Measurements from ENCODE around the gene PES1.
"Not testable (repeated sequence)": the region's sequence is repeated elsewhere in the genome, so short reads cannot be mapped to it uniquely, and the experiment has no call there.

PES1 gene

GRCh38 chr22:30607939-30608338 is 16.2 kb upstream of the PES1 start:
- DNase-seq: no peak

GRCh38 chr22:30607300-30607930 is 15.7 kb upstream of the PES1 start:
- no peak for DNase-seq

GRCh38 chr22:30606455-30607299 is 15.0 kb upstream of the PES1 start, which contains the start of gene TCN2:
Gene TCN2, plus strand, starts transcription at chr22:30607174. Its CDS starts 158 bp downstream, at chr22:30607332.
- DNase-seq: peak; percentile 10

- DNase-seq: peak; percentile 52
Observed at GRCh38 chr22:30605449-30606110, 13.9 kb upstream of the PES1 start.

- no peak for DNase-seq
Observed at GRCh38 chr22:30604723-30605122, 13.0 kb upstream of the PES1 start.

GRCh38 chr22:30603801-30604200 is 12.1 kb upstream of the PES1 start:
- no peak for DNase-seq

GRCh38 chr22:30602049-30602448 is 10.3 kb upstream of the PES1 start:
- DNase-seq: no peak

GRCh38 chr22:30601464-30601863 is 9.8 kb upstream of the PES1 start:
- DNase-seq: no peak

- DNase-seq: no peak
Observed at GRCh38 chr22:30600921-30601320, 9.2 kb upstream of the PES1 start.

- no peak for DNase-seq
Observed at GRCh38 chr22:30598986-30599385, 7.3 kb upstream of the PES1 start.

- DNase-seq: no peak
Observed at GRCh38 chr22:30596886-30597285, 5.2 kb upstream of the PES1 start.

- DNase-seq: no peak
Observed at GRCh38 chr22:30596199-30596598, 4.5 kb upstream of the PES1 start.

GRCh38 chr22:30592360-30592713 is 627 bp upstream of the PES1 start:
- DNase-seq: not testable (repeated sequence)

GRCh38 chr22:30591191-30591587 is 521 bp downstream of the PES1 start:
- DNase-seq: no peak

GRCh38 chr22:30586414-30586813 is 5.3 kb downstream of the PES1 start:
- DNase-seq: no peak

- DNase-seq: no peak
Observed at GRCh38 chr22:30584441-30584840, 7.3 kb downstream of the PES1 start.

GRCh38 chr22:30582788-30583545 is 8.7 kb downstream of the PES1 start:
- no peak for DNase-seq

- DNase-seq: no peak
Observed at GRCh38 chr22:30582051-30582450, 9.7 kb downstream of the PES1 start.

- no peak for DNase-seq
Observed at GRCh38 chr22:30580896-30581295, 10.8 kb downstream of the PES1 start.

GRCh38 chr22:30578481-30578880 is 13.2 kb downstream of the PES1 start:
- no peak for DNase-seq

GRCh38 chr22:30575859-30576258 is 15.9 kb downstream of the PES1 start:
- no peak for DNase-seq

- no peak for DNase-seq
Observed at GRCh38 chr22:30574997-30575671, 16.6 kb downstream of the PES1 start.

All from DMS153 (cell line).